SK-N-SH (cell line): ENCODE measurements around the gene TEAD3. TPM values are rescaled to one million over a fixed set of nuclear protein-coding genes. Genes with fewer than 3 reads are reported as not detected.
A peak's percentile ranks its signal among the peaks of the same experiment; 100 is the strongest.

Experiments used
- CTCF ChIA-PET: fragments of 300-600, 350-600 bp; formaldehyde crosslinking; extraction: SDS; loops from one replicate; lab custom pipeline; 2021; lab: Yijun Ruan, JAX
- POLR2A ChIA-PET: fragments of 350-600 bp; sonication (Branson Sonifier 250); formaldehyde crosslinking; extraction: SDS; loops from one replicate; lab custom pipeline; 2020; ENCODE audit warnings: antibody characterized with exemption, inconsistent platforms; lab: Yijun Ruan, JAX
- DNase-seq: peaks from one replicate; pipeline ENCODE4 v3.0.0; 2012
- H2AFZ ChIP-seq: fragments of 200-600 bp; sonication (generic); 2 replicates; pipeline ENCODE4 v1.8.1; 2016; ENCODE audit warnings: antibody characterized with exemption, mild to moderate bottlenecking, low read depth
- H3F3A ChIP-seq: fragments of 200-600 bp; sonication (generic); replicated peaks from 2 replicates; pipeline ENCODE3; 2016; ENCODE audit warnings: antibody characterized with exemption, mild to moderate bottlenecking; ENCODE audit not compliant: insufficient read depth
- H3K27ac ChIP-seq, 2 experiments: fragments of 200-500 bp in 1 of 2; fragments of 200-600 bp in 1 of 2; sonication (Bioruptor generic) in 1 of 2; sonication (generic), shearing (Covaris generic) in 1 of 2; 2 replicates each; pipeline versions ENCODE4 v1.5.1 to v1.6.1; 2014 to 2016; ENCODE audit warnings: low read depth in 2 of 2, inconsistent platforms in 1 of 2, low read length in 1 of 2, mild to moderate bottlenecking in 1 of 2, mixed read lengths in 1 of 2
- H3K27me3 ChIP-seq: fragments of 200-600 bp; sonication (generic), shearing (Covaris generic); 2 replicates; pipeline ENCODE4 v1.6.1; 2016; ENCODE audit warnings: mixed run types; ENCODE audit not compliant: insufficient read depth
- H3K36me3 ChIP-seq, 2 experiments: fragments of 200-500 bp in 1 of 2; fragments of 200-600 bp in 1 of 2; sonication (Bioruptor generic) in 1 of 2; sonication (generic) in 1 of 2; replicated peaks in 1 of 2; 2 replicates each; pipeline versions ENCODE3 to v1.5.1; 2014 to 2016; ENCODE audit warnings: low read length in 1 of 2, mild to moderate bottlenecking in 1 of 2; ENCODE audit not compliant: insufficient read depth in 2 of 2, control insufficient read depth in 1 of 2
- H3K4me1 ChIP-seq, 2 experiments: fragments of 200-500 bp in 1 of 2; fragments of 200-600 bp in 1 of 2; sonication (Bioruptor generic) in 1 of 2; sonication (generic), shearing (Covaris generic) in 1 of 2; 2 replicates each; pipeline versions ENCODE4 v1.5.1 to v1.6.1; 2014 to 2016; ENCODE audit warnings: low read depth in 1 of 2, low read length in 1 of 2, mixed run types in 1 of 2; ENCODE audit not compliant: insufficient read depth in 2 of 2, control insufficient read depth in 1 of 2
- H3K4me2 ChIP-seq: fragments of 200-600 bp; sonication (generic), shearing (Covaris generic); 2 replicates; pipeline ENCODE4 v1.6.1; 2017; ENCODE audit warnings: mixed run types
- H3K4me3 ChIP-seq, 2 experiments: fragments of 200-500 bp in 1 of 2; fragments of 200-600 bp in 1 of 2; sonication (Bioruptor generic) in 1 of 2; sonication (generic), shearing (Covaris generic) in 1 of 2; 2 replicates each; pipeline versions ENCODE4 v1.5.1 to v1.8.1; 2014 to 2016; ENCODE audit warnings: low read depth in 2 of 2, inconsistent platforms in 1 of 2, low read length in 1 of 2, mild to moderate bottlenecking in 1 of 2, mixed read lengths in 1 of 2, moderate library complexity in 1 of 2
- H3K79me2 ChIP-seq: fragments of 200-600 bp; sonication (generic); 2 replicates; pipeline ENCODE4 v1.8.1; 2017; ENCODE audit warnings: mild to moderate bottlenecking; ENCODE audit not compliant: insufficient read depth
- H3K9ac ChIP-seq: fragments of 200-600 bp; sonication (generic); 2 replicates; pipeline ENCODE4 v1.6.1; 2017; ENCODE audit warnings: mixed run types
- H3K9me2 ChIP-seq: fragments of 200-600 bp; sonication (generic); 2 replicates; pipeline ENCODE4 v1.6.1; 2017; ENCODE audit warnings: mixed run types
- H3K9me3 ChIP-seq: fragments of 200-600 bp; sonication (generic); 2 replicates; pipeline ENCODE4 v1.6.1; 2017; ENCODE audit warnings: mixed run types, mild to moderate bottlenecking, moderate library complexity
- H4K20me1 ChIP-seq: fragments of 200-600 bp; sonication (generic); 2 replicates; pipeline ENCODE4 v1.6.1; 2017; ENCODE audit warnings: mild to moderate bottlenecking, mixed run types; ENCODE audit not compliant: insufficient read depth
- ELF1 ChIP-seq: IDR thresholded peaks from 2 replicates; pipeline ENCODE4 v1.4.0; 2012
- EP300 ChIP-seq, 2 experiments: IDR thresholded peaks; 2 replicates each; pipeline versions ENCODE4 v1.4.0 to v1.6.1; 2012; ENCODE audit warnings: borderline replicate concordance in 1 of 2, low read depth in 1 of 2, low read length in 1 of 2
- EZH2phosphoT487 ChIP-seq: fragments of 200-600 bp; sonication (generic); IDR thresholded peaks from 2 replicates; pipeline ENCODE4 v1.6.1; 2017; ENCODE audit warnings: low read depth, mixed run types, mild to moderate bottlenecking, antibody characterized with exemption, moderate library complexity, borderline replicate concordance
- FOXJ3 ChIP-seq: sonication (generic); formaldehyde crosslinking; IDR thresholded peaks from 2 replicates; pipeline ENCODE4 v1.5.1; 2020; ENCODE audit warnings: mild to moderate bottlenecking, missing genetic modification reagents
- FOXM1 ChIP-seq: IDR thresholded peaks from 2 replicates; pipeline ENCODE4 v1.4.0; 2012; ENCODE audit warnings: low read depth, mild to moderate bottlenecking
- GABPA ChIP-seq: IDR thresholded peaks from 2 replicates; pipeline ENCODE4 v1.4.0; 2012; ENCODE audit warnings: low read depth, mild to moderate bottlenecking
- GATA2 ChIP-seq: sonication (generic); formaldehyde crosslinking; IDR thresholded peaks from 2 replicates; pipeline ENCODE4 v1.5.0; 2020; ENCODE audit warnings: mild to moderate bottlenecking, missing genetic modification reagents
- JUND ChIP-seq: IDR thresholded peaks from 2 replicates; pipeline ENCODE4 v1.4.0; 2012
- MEF2A ChIP-seq: IDR thresholded peaks from 2 replicates; pipeline ENCODE4 v1.4.0; 2012; ENCODE audit warnings: low read depth, borderline replicate concordance
- MXI1 ChIP-seq: IDR thresholded peaks from 2 replicates; pipeline ENCODE4 v1.6.1; 2012; ENCODE audit warnings: mild to moderate bottlenecking, low read depth, low read length, improper control_type of control experiment
- POLR2AphosphoS5 ChIP-seq: IDR thresholded peaks from 2 replicates; pipeline ENCODE4 v1.6.1; 2012; ENCODE audit warnings: low read depth, low read length
- RAD21 ChIP-seq: IDR thresholded peaks from 2 replicates; pipeline ENCODE4 v1.6.1; 2012; ENCODE audit warnings: mild to moderate bottlenecking, low read length
- RCOR1 ChIP-seq: fragments of 150-350 bp; IDR thresholded peaks from 2 replicates; pipeline ENCODE4 v1.6.1; 2017; ENCODE audit warnings: antibody characterized with exemption, low read length
- RFX5 ChIP-seq: IDR thresholded peaks from 2 replicates; pipeline ENCODE4 v1.6.1; 2012; ENCODE audit warnings: mild to moderate bottlenecking, improper control_type of control experiment, low read length
- RXRA ChIP-seq: IDR thresholded peaks from 2 replicates; pipeline ENCODE4 v1.4.0; 2012; ENCODE audit warnings: low read depth, mild to moderate bottlenecking, borderline replicate concordance
- SIN3A ChIP-seq: IDR thresholded peaks from 2 replicates; pipeline ENCODE4 v1.6.1; 2012; ENCODE audit warnings: low read depth, mild to moderate bottlenecking, low read length, moderate library complexity, borderline replicate concordance
- SMC3 ChIP-seq: IDR thresholded peaks from 2 replicates; pipeline ENCODE4 v1.6.1; 2012; ENCODE audit warnings: low read depth, low read length, improper control_type of control experiment
- TCF12 ChIP-seq: IDR thresholded peaks from 2 replicates; pipeline ENCODE4 v1.4.0; 2012
- WGBS: methylation state at CpG from one replicate; pipeline ENCODE4 v1.1.6; 2017; ENCODE audit warnings: low lambda C conversion rate; 5-methylcytosine and 5-hydroxymethylcytosine counted together
- polyA plus RNA-seq, 3 experiments: library from polyadenylated mRNA; depleted of rRNA; stranded (reverse); fragments of >200 nt; gene quantifications; 2 replicates each; pipeline ENCODE4 v1.2.3, GENCODE V29; 2012
- TF ChIP-seq, protein P1 (sequence below): IDR thresholded peaks from 2 replicates; pipeline ENCODE4 v1.4.0; 2012; ENCODE audit warnings: low read depth, borderline replicate concordance
- TF ChIP-seq, protein P2 (sequence below): IDR thresholded peaks from 2 replicates; pipeline ENCODE4 v1.4.0; 2012; ENCODE audit warnings: low read depth
- TF ChIP-seq, protein P3 (sequence below): fragments of 200-600 bp; sonication (generic); IDR thresholded peaks from 2 replicates; pipeline ENCODE4 v1.6.1; 2017; ENCODE audit warnings: antibody characterized with exemption, mild to moderate bottlenecking, moderate library complexity
- TF ChIP-seq, protein P4 (sequence below): fragments of 150-350 bp; IDR thresholded peaks from 2 replicates; pipeline ENCODE4 v1.6.1; 2017; ENCODE audit warnings: antibody characterized with exemption, low read length, low read depth, borderline replicate concordance

Gene TEAD3
- polyA plus RNA-seq, 1 of the 3 experiments (the other 2 are of a cell fraction) = 7.1 TPM

DNA sequence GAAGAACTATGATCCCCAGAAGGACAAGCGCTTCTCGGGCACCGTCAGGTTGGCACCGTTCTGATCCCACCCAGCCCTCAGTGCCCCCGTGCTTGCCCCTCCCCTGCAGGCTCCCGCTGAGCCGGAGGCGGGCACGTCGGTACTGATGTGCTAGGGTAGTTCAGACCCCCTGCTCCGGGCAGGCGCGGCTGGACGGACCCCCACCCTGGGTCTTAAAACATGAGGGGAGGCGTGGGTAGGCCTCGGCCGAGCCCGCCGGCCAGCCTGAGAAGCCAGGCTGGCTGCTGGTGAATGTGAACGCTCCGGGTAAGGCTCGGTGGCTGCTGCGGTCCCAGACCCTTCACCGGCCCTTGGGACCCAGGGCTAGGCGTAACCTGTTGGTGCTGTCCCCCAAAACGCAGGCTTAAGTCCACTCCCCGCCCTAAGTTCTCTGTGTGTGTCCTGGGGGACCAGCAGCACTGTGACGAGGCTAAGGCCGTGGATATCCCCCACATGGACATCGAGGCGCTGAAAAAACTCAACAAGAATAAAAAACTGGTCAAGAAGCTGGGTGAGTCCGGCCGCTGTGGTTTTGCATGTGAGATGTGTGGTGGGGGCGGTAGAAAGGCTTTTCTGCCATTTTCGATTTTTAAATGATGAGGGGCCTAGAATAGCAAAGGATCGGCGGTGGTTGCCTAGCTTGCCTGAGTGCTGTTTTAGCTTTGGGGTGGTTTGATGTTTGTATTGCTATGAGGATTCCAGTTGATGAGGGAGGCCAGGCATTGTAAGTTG, 27.7 kb downstream of the TEAD3 start:
- no peaks in the 10 kb centered on the region for H3K9me3 ChIP-seq
- peaks cover 23 to 26% of the 10 kb centered on the region in 2 experiments; a peak in 3 of 4 replicates for H3K4me1 ChIP-seq
- peaks cover 51% of the 10 kb centered on the region for H3F3A ChIP-seq
- POLR2A ChIA-PET = interaction anchor here (0.9 to 1.8 kb wide), 3 partner anchors 29 to 127 kb away, joined by 4 to 6 read pairs (median 5); no protein-coding TSS in a partner anchor
- peak overlapping the region; percentile 85 to 89 for H3K27ac ChIP-seq
- peak overlapping the region; percentile 90 for H3K4me2 ChIP-seq
- H3K9ac ChIP-seq = peak overlapping the region; percentile 95
- H4K20me1 ChIP-seq = peaks cover 47% of the 10 kb centered on the region
- no peaks in the 10 kb centered on the region for H3K27me3 ChIP-seq
- H3K9me2 ChIP-seq = no peaks in the 10 kb centered on the region
- peaks cover 25 to 38% of the 10 kb centered on the region in 2 experiments for H3K36me3 ChIP-seq
- H2AFZ ChIP-seq = no peak overlapping the region
- TF ChIP-seq, protein P1, sequence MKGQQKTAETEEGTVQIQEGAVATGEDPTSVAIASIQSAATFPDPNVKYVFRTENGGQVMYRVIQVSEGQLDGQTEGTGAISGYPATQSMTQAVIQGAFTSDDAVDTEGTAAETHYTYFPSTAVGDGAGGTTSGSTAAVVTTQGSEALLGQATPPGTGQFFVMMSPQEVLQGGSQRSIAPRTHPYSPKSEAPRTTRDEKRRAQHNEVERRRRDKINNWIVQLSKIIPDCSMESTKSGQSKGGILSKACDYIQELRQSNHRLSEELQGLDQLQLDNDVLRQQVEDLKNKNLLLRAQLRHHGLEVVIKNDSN = no peak
- no peak for TF ChIP-seq ELF1
- no peak for TF ChIP-seq FOXJ3 (CRISPR knock-in tag)
- peak; percentile 26; the same call in 1 of the 2 replicates for TF ChIP-seq POLR2AphosphoS5
- 0 out of 2 replicates have a peak, but pooled peaks have one; percentile 9 for TF ChIP-seq SIN3A
- no peak for DNase-seq
- peak overlapping the region; percentile 67 to 90 for H3K4me3 ChIP-seq
- H3K79me2 ChIP-seq = peaks cover 38% of the 10 kb centered on the region
- 1% methylated on average over 18 of the region's 37 CpGs for WGBS
- CTCF ChIA-PET = interaction anchor here (0.5 to 6.6 kb wide), 10 partner anchors 9 to 269 kb away, joined by 3 to 102 read pairs (median 6); partner anchors contain the start of genes ARMC12, FANCE, PPARD and TEAD3

DNA sequence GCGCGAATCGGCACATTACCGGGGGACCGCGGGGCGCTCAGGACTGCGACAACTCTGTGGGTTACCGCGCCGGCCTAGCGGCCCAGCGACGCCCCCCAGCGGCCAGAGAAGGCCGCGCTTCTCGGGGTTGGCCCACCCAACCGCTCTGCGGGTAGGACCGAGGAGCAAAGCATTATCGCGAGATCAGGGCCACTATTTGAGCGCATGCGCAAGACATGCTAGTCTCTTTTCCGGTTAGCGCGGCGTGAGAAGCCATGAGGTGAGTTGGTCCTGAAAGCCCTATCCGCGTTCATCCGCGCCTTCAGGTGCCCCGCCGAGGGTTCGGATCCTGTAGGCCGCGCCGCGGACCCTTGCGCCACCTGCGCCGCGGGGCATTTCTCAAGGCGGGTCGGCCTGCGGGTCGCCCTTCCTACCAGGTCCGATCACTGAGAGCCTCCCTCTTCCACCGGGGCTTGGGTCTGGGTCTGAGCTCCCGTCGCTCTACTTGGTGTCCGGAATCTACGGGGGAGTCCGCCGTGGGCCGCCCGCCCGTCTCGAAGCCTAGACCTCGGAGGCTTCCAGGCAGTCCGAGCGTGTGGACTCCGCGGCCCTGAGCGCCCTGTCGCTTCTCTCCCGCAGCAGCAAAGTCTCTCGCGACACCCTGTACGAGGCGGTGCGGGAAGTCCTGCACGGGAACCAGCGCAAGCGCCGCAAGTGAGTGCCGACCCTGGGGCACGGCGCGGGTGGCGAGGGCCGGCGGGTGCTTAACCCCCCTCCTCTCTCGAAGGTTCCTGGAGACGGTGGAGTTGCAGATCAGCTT, 28.5 kb downstream of the TEAD3 start, which contains the start of gene RPL10A:
RPL10A (plus strand) TSS at position 221 of the 799 bp plus-strand sequence; CDS start at position 255, 34 bp downstream.
- 1% methylated on average over 17 of the region's 86 CpGs for WGBS
- CTCF ChIA-PET = interaction anchor here (0.6 to 6.6 kb wide), 25 partner anchors 9 to 270 kb away, joined by 3 to 102 read pairs (median 3); partner anchors contain the start of genes ARMC12, FANCE, PPARD and TEAD3
- Histone ChIP-seq H3K4me3 (peak within 1 kb of the TSS; percentile 67 to 90), H2AFZ (peak within 1 kb of the TSS; percentile 90), H3K9me3 (no peaks in the 10 kb centered on the region), H3F3A (peaks cover 45% of the 10 kb centered on the region), H3K4me1 (peaks cover 23 to 26% of the 10 kb centered on the region in 2 experiments; a peak in 3 of 4 replicates), H3K79me2 (peaks cover 38% of the 10 kb centered on the region), H3K27me3 (no peaks in the 10 kb centered on the region), H3K36me3 (peaks cover 25 to 38% of the 10 kb centered on the region in 2 experiments), H3K9ac (peak within 1 kb of the TSS; percentile 95), H3K9me2 (no peaks in the 10 kb centered on the region), H3K27ac (peak within 1 kb of the TSS; percentile 85 to 89), H4K20me1 (peaks cover 46% of the 10 kb centered on the region), H3K4me2 (peak within 1 kb of the TSS; percentile 90)
- POLR2A ChIA-PET = interaction anchor here (0.9 to 1.8 kb wide), 4 partner anchors 30 to 126 kb away, joined by 4 to 6 read pairs (median 4); no protein-coding TSS in a partner anchor
- peak; percentile 97 for DNase-seq
- TF ChIP-seq, protein P2, sequence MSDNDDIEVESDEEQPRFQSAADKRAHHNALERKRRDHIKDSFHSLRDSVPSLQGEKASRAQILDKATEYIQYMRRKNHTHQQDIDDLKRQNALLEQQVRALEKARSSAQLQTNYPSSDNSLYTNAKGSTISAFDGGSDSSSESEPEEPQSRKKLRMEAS = peak; percentile 97
- TF ChIP-seq, protein P3, sequence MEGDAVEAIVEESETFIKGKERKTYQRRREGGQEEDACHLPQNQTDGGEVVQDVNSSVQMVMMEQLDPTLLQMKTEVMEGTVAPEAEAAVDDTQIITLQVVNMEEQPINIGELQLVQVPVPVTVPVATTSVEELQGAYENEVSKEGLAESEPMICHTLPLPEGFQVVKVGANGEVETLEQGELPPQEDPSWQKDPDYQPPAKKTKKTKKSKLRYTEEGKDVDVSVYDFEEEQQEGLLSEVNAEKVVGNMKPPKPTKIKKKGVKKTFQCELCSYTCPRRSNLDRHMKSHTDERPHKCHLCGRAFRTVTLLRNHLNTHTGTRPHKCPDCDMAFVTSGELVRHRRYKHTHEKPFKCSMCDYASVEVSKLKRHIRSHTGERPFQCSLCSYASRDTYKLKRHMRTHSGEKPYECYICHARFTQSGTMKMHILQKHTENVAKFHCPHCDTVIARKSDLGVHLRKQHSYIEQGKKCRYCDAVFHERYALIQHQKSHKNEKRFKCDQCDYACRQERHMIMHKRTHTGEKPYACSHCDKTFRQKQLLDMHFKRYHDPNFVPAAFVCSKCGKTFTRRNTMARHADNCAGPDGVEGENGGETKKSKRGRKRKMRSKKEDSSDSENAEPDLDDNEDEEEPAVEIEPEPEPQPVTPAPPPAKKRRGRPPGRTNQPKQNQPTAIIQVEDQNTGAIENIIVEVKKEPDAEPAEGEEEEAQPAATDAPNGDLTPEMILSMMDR = peak; percentile 96
- no peak for TF ChIP-seq RXRA
- TF ChIP-seq MEF2A = no peak
- TF ChIP-seq FOXM1 = no peak
- peak; percentile 27; the same call in 1 of the 2 replicates for TF ChIP-seq GATA2
- no peak for TF ChIP-seq TCF12
- TF ChIP-seq EZH2phosphoT487 = no peak
- TF ChIP-seq RCOR1 = peak; percentile 46
- TF ChIP-seq JUND = no peak
- no peak; the same call in 1 of the 2 replicates for TF ChIP-seq GABPA
- no peak for TF ChIP-seq EP300 (IDR thresholded peaks at IDR 0.05; ENCODE audit: borderline replicate concordance in 1 of 2, low read depth in 1 of 2, low read length in 1 of 2)
- TF ChIP-seq MXI1 = peak; percentile 89; the same call in 1 of the 2 replicates
- TF ChIP-seq SMC3 = peak; percentile 66; the same call in 1 of the 2 replicates
- no peak for TF ChIP-seq RFX5
- TF ChIP-seq, protein P4, sequence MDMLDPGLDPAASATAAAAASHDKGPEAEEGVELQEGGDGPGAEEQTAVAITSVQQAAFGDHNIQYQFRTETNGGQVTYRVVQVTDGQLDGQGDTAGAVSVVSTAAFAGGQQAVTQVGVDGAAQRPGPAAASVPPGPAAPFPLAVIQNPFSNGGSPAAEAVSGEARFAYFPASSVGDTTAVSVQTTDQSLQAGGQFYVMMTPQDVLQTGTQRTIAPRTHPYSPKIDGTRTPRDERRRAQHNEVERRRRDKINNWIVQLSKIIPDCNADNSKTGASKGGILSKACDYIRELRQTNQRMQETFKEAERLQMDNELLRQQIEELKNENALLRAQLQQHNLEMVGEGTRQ = no peak
- peak; percentile 77 for TF ChIP-seq RAD21
